M059J (cell line): Measurements from ENCODE around the gene TDP1. TPM values are rescaled to one million over a fixed set of nuclear protein-coding genes. Genes with fewer than 3 reads are reported as not detected.
A peak's percentile ranks its signal among the peaks of the same experiment; 100 is the strongest.
"Not testable (repeated sequence)": the region's sequence is repeated elsewhere in the genome, so short reads cannot be mapped to it uniquely, and the experiment has no call there.

Source experiments
- DNase-seq: peaks from one replicate; pipeline ENCODE4 v3.0.0-alpha.2; 2012; ENCODE audit warnings: low read depth
- total RNA-seq: library from RNA; depleted of rRNA; stranded (reverse); fragments of >200 nt; shearing (Covaris generic); gene quantifications from 2 replicates; pipeline ENCODE4 v1.2.3, GENCODE V29; 2014

Gene TDP1
- total RNA-seq, 1 experiment from 2014 or later, result 34.8 TPM

DNA sequence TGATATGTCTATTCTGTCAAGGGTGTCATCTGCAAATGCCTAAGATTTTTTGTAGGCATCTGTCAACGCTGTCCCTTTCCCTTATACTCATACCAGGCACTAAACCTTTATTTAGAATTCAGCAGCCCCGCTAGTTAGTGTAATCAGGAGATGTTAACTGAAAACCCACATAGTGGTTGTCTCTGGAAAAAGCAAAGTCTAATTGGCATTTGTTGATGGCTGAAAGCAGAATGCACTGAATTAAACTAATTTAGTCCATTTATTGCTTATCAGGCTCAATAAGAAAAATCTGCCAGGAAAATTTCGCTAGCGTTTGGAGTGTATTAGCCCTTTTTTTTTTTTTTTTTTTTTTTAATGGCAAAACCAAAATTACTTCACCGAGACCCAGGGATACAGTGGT, 34.5 kb downstream of the TDP1 start:
- no peak for DNase-seq

- no peak for DNase-seq
Measured at GRCh38 chr14:89990623-89991275, 35.0 kb downstream of the TDP1 start.

GRCh38 chr14:89992273-89992672, 36.5 kb downstream of the TDP1 start:
- no peak for DNase-seq

DNA sequence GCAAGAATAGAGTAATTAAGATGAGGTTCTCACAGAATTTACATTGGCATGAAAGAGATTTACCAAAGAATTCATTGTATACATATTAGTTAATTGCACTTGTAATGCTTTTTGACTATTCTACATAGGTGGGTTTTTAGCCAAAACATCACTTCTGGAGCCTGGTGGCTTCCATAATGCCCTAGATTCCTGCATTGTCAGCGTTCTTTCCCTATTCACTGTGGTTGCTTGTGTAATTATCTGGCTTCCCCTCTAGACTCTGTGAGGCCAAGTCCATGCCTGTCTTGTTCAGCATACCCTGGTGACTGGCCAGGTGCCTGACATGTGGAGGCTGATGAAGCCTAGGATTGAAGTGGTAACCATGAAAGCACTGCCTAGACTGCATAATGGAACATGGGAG, 41.2 kb downstream of the TDP1 start:
- no peak for DNase-seq

GRCh38 chr14:90000935-90001334, 45.2 kb downstream of the TDP1 start:
- DNase-seq, result no peak

- no peak for DNase-seq
Measured at GRCh38 chr14:90003526-90004307, 48.0 kb downstream of the TDP1 start.

DNA sequence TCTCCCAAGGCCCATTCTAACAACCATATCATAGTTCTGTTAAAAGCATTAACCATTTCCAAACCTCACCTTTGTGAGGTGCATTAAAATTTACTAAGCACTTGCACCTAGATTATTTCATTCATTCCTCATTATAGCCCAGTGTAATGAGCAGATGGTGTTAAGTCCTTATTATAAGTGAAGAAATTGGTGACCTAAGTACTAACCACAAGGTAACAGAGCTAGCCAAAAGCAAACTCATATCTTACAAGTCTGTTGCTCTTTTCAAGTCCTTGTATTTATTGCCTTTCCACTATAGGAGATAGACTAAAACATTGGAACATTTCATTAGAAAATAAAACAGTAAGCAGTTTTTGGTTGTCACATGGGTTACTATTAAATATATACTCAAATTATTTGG, 49.7 kb downstream of the TDP1 start:
- DNase-seq, result no peak

DNA sequence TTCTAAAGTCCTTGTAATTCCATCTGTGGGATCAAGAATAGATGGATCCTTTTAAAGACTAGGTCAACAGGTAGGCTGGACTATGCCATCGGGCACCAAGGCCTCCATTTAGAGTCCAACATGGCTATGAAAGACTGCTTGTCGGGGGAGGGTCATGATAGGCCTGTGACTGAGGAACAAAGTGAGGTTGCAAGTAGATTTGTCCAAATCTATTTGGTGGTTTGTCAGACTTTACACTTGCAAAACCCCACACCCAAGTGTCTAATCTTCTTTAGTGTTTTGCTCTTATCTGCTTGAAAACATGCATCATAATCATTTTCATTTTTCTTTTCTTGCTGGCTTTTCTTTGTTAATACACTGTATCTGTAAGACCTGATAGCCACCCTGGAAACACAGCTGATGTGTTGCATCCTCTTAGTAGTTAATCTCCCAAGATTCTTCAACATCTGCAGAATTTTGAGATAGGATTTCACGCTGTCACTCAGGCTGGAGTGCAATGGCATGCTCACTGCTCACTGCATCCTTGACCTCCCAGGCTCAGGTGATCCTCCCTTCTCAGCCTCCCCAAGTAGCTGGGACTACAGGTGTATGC, 50.3 kb downstream of the TDP1 start:
- DNase-seq, result no peak

DNA sequence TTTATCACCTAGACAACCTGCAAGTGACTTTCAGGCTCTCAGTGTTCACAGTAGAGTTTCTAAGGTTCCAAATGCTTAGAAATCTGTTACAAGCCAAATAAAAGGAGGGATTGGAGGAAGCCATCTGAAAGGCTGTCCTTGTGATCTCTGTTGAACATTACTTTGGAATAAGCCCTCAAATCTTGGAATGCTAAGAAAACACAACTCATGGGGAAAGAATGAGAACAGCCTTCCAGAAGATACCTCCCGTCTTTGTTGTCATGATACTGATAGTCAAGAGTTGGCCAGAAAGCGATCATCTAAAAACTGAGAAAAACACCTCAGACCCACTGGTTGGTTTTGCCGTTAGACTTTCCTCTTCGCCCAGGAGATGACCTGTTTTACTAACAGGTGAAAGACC, 61.6 kb downstream of the TDP1 start:
- no peak for DNase-seq

GRCh38 chr14:90019824-90020523, 64.2 kb downstream of the TDP1 start:
- no peak for DNase-seq

- peak; percentile 9 for DNase-seq
Measured at GRCh38 chr14:90023176-90023896, 67.6 kb downstream of the TDP1 start.

DNA sequence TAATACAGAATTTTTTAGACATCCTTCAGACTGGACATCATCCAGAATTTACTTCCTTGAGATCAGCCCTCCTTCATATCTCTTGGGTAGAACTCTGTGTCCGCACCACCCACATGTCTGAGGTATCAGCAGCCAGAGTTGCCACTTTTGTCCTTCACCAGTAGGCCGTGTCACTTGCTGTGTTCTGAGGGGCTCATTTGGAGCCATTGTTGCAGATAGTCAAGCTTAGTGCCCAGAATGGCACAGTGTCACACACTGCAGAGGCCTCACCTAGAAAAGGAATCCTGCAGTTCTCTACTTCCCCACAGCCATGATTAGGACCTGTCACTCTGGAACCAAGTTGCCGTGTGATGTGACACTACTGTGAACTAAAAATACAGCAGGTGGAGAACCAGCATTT, 69.2 kb downstream of the TDP1 start:
- DNase-seq, result no peak

- not testable (repeated sequence) for DNase-seq
Measured at GRCh38 chr14:90026608-90027007, 70.9 kb downstream of the TDP1 start.

DNA sequence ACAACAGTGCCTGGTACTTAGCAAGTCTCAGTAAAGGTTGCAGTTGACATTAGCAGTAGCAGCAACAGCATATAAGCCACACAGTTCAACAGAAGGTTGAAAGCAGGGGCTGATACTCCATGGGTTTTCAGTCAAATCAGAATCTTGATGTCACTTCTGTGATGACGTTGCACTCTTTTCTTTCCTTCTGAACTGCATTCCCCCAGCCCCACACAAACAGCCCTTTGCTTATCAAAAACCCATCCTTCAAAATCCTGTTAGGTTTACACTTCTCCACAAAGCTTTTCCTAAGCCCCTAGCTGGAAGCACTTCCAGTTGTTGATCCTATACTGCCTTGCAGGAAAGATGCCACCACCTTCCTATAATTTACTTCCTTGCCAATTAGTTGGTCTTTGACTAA, 72.1 kb downstream of the TDP1 start:
- no peak for DNase-seq

DNA sequence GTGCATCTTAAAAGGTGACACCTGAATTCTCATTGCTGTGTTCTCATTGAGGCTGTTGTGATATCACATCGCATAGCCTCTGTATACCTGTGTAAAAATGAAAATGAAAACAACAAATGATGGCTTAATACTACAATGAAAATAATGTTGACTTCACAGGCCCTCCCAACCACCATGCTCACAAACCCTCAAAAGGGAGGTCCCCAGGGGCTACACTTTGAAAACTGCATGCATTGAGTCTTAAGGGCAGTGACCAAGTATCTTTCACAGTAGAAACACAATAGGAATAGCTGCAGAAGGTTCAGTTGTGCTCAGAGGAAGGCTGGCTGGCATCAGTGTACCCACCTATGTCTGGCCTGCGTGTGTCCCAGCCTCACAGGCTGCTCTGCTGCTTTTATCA, 78.4 kb downstream of the TDP1 start:
- DNase-seq, result no peak

DNA sequence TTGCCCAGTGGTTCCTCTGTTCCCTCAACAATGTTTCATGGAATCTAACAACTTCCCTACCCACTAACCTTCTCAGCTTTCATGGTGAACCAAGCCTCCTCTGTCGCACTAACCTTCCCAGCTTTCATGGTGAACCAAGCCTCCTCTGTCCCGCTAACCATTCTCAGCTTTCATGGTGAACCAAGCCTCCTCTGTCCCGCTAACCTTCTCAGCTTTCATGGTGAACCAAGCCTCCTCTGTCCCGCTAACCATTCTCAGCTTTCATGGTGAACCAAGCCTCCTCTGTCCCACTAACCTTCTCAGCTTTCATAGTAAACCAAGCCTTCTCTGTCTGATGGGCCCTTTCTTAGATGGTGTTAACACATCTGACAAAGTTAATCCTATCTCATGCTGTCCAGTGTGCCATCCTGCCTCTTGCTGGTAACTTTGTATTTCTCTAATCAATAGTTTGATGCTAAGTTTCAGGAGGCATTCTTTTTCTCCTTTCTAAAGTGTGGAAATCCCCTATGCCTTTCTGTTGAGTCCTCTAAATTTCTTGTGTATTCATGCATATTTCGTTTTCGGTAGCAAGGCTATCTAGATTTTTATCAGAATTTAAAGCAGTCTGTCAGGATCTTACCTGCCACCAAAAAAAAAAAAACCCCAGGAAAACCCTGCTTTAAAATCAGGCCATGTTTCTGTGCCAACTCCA, 79.3 kb downstream of the TDP1 start:
- DNase-seq, result no peak

DNA sequence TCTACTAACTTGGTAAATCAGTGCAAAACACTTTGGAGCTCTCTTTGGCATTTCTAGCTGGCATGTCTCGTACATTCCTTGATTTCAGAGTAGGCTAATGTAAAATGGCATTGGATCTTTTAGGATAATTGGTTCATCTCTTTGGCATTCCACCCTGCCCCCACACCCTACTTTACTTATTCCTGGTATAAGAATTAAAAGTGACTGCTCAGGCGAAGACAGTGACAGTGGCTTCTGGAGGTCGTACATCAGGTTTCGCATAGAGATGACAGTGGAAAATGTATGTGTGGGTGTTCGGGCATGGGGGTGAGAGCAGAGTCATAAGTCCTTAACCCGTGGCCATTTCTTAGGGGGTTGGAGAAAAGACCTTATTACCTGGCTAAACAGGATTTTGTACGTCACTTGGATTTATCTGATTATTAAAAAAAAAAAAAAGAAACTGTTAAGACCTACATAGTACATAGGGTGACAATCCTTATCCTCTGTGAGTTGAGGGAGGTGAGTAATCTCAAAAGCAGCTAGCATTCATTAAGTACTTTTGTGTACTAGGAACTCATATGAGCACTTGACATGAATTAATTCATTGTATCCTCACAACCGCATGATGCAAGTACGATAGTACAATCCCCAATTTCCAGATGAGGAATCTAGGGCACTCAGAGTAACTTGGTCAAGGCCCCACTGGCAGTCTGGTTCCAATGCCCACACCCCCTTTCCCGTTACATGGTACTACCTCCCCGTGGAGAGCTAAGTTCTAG, 83.7 kb downstream of the TDP1 start:
- no peak for DNase-seq

DNA sequence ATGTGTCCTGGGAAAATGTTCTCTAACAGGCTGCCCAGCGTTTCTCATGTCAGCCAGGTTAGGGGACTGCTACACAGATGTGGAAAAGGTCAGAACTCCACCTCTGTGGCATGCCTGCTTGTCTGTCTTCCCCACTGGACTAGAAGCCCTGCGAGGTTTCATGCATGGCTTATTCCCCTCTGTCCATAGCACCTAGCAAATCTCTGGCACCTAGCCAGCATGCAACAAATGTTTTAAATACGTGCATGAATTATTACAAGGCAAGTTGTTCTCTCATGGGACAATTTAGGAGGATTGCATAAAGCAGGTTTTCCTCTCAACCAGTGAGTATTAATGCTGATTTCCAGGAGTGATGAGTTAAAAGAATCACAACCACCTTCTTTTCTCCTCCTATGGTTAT, 84.7 kb downstream of the TDP1 start:
- DNase-seq, result no peak

DNA sequence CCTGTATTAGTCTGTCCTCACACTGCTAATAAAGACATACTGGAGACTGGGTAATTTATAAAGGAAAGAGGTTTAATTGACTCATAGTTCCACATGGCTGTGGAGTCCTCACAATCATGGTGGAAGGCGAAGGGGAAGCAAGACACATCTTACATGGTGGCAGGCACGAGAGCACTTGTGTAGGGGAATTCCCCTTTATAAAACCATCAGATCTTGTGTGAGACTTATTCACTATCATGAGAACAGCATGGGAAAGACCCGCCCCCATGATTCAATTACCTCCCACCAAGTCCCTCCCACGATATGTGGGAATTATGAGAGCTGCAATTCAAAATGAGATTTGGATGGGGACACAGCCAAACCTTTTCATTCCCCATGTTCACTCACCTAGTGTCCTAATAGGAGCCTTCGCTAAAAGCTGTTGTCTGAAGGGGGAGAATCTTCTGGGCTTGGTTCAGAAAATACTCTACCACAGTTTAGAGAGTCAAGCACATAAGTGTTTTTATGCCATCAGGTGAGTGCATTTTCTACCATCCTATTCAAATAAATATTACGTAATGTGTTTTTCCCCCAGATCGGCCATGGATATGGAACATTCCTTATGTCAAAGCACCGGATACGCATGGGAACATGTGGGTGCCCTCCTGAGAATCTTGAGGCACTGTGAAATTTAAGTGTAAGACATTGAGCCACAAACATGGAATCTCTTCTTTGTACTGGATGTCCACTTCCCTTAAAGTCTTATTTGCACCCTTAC, 86.9 kb downstream of the TDP1 start:
- no peak for DNase-seq

DNA sequence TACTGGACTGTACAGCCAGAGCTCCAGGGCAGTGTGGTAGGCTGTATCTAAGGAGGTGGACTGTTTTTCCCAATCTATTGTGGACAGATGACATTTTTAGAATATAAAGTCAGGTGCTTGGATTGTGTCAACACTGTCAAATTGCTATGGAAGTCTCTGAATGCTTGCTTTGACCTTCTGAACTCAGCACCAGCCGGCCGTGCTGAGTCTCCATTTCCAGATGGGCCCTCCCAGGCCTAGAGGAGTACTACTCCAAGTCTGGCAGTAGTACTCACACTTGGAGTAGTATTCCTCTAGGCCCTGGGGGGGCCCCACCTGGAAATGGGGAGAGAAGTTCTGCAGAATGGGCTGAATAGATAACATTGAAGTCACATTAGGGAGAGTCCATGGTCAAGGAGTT, 89.9 kb downstream of the TDP1 start:
- no peak for DNase-seq
